Thymus (tissue), 11 donors: ENCODE results near the gene SLC4A8. TPM values are rescaled to one million over a fixed set of nuclear protein-coding genes. Genes with fewer than 3 reads are reported as not detected.

Experiments used
- DNase-seq, 9 donors: peaks; one replicate each; pipeline ENCODE4 v3.0.0-alpha.2; 2013; ENCODE audit warnings: low spot score in 9 of 9, low read depth in 6 of 9, missing footprints in 1 of 9
- H3K27ac ChIP-seq, 2 donors: one replicate each; pipeline ENCODE4 v1.5.1; 2013; ENCODE audit warnings: control low read depth in 1 of 2, low read depth in 1 of 2, low read length in 1 of 2, mild to moderate bottlenecking in 1 of 2, moderate library complexity in 1 of 2
- H3K27me3 ChIP-seq, 2 donors: one replicate each; pipeline ENCODE4 v1.5.1; 2013; ENCODE audit warnings: low read length in 1 of 2; ENCODE audit not compliant: control insufficient read depth in 2 of 2, insufficient read depth in 1 of 2
- H3K36me3 ChIP-seq, 2 donors: one replicate each; pipeline ENCODE4 v1.5.1; 2013; ENCODE audit warnings: low read length in 1 of 2, mild to moderate bottlenecking in 1 of 2, moderate library complexity in 1 of 2; ENCODE audit not compliant: control insufficient read depth in 2 of 2, insufficient read depth in 2 of 2
- H3K4me1 ChIP-seq, 2 donors: one replicate each; pipeline ENCODE4 v1.5.1; 2013; ENCODE audit warnings: low read length in 2 of 2; ENCODE audit not compliant: control insufficient read depth in 2 of 2, insufficient read depth in 2 of 2
- H3K4me3 ChIP-seq, 2 donors: one replicate each; pipeline ENCODE4 v1.5.1; 2013; ENCODE audit warnings: low read length in 2 of 2, control low read depth in 1 of 2, mild to moderate bottlenecking in 1 of 2
- H3K9me3 ChIP-seq, 2 donors: one replicate each; pipeline ENCODE4 v1.5.1; 2013; ENCODE audit warnings: low read length in 1 of 2, mild to moderate bottlenecking in 1 of 2; ENCODE audit not compliant: control insufficient read depth in 2 of 2, insufficient read depth in 1 of 2
- WGBS: extraction: QIAGEN DNeasy Blood & Tissue Kit; methylation state at CpG from one replicate; pipeline ENCODE4 v1.1.7; 2013; 5-methylcytosine and 5-hydroxymethylcytosine counted together
- polyA plus RNA-seq: library from polyadenylated mRNA; stranded (reverse); fragments of 200-250 nt; gene quantifications from one replicate; pipeline ENCODE4 v1.2.3, GENCODE V29; 2013
- total RNA-seq: library from RNA; stranded (reverse); fragments of 120-200 nt; gene quantifications from one replicate; pipeline ENCODE4 v1.2.4, GENCODE V29; 2013
- donor health status: healthy.

The SLC4A8 gene
- total and polyA plus RNA-seq, 2 donors: 1.2 to 1.7 TPM

- H3K36me3 ChIP-seq: no peaks in the 10 kb centered on the region
- H3K27ac ChIP-seq: no peak overlapping the region
- no peak for DNase-seq
- H3K4me3 ChIP-seq: no peak overlapping the region
- no peaks in the 10 kb centered on the region for H3K4me1 ChIP-seq
- H3K27me3 ChIP-seq: peaks cover 2 to 6% of the 10 kb centered on the region in 2 donors
- WGBS: 97% methylated on average over 8 of the region's 8 CpGs
- no peaks in the 10 kb centered on the region for H3K9me3 ChIP-seq
These were observed 125.0 kb downstream of the SLC4A8 start for GRCh38 chr12:51549637-51550036.

Other genes starting within 250 kb of the SLC4A8 start
- 0.42 TPM for gene POU6F1, start 206.8 kb upstream of the SLC4A8 start, total RNA-seq
- 7.9 TPM for gene POU6F1, start 206.8 kb upstream of the SLC4A8 start, polyA plus RNA-seq
- 169 TPM for gene DAZAP2, start 186.0 kb upstream of the SLC4A8 start, total RNA-seq
- 279 TPM for gene DAZAP2, start 186.0 kb upstream of the SLC4A8 start, polyA plus RNA-seq
- gene SMAGP, start 154.4 kb upstream of the SLC4A8 start, total RNA-seq: 1.5 TPM
- 6.5 TPM for gene SMAGP, start 154.4 kb upstream of the SLC4A8 start, polyA plus RNA-seq
- gene BIN2, start 100.7 kb upstream of the SLC4A8 start, total RNA-seq: 63.3 TPM
- gene BIN2, start 100.7 kb upstream of the SLC4A8 start, polyA plus RNA-seq: 57.7 TPM
- gene CELA1, start 78.2 kb upstream of the SLC4A8 start, total RNA-seq: 0.09 TPM
- gene CELA1, start 78.2 kb upstream of the SLC4A8 start, polyA plus RNA-seq: 0.71 TPM
- gene GALNT6, start 33.4 kb upstream of the SLC4A8 start, total RNA-seq: 12.3 TPM
- gene GALNT6, start 33.4 kb upstream of the SLC4A8 start, polyA plus RNA-seq: 3.7 TPM
- gene SCN8A, start 166.4 kb downstream of the SLC4A8 start, total RNA-seq: 0.57 TPM
- 0.21 TPM for gene SCN8A, start 166.4 kb downstream of the SLC4A8 start, polyA plus RNA-seq